Panc1 (cell line): Measurements from ENCODE around the gene TMEM207. TPM values are rescaled to one million over a fixed set of nuclear protein-coding genes. Genes with fewer than 3 reads are reported as not detected.

ENCODE experiments used
- ATAC-seq: fragments of 200-7000 bp; cut with Tn5 transposase; 2 replicates; pipeline ENCODE4 v1.9.1; 2020; ENCODE audit warnings: mild to moderate bottlenecking, moderate library complexity
- BruUV-seq: library from RNA; stranded (reverse); fragments of 400-500 nt; replicated peaks from 2 replicates; lab custom pipeline; 2021; lab: Mats Ljungman, UMichigan
- CTCF ChIA-PET: fragments of 300-600 bp; sonication (Branson Sonifier 250); formaldehyde crosslinking; loops from one replicate; lab custom pipeline; 2022; ENCODE audit warnings: antibody characterized with exemption; lab: Charles Lee
- POLR2A ChIA-PET: fragments of 300-600 bp; sonication (Branson Sonifier 250); formaldehyde crosslinking; loops from one replicate; lab custom pipeline; 2022; ENCODE audit warnings: antibody characterized with exemption; lab: Charles Lee
- DNase-seq: peaks from one replicate; pipeline ENCODE4 v3.0.0-alpha.2; 2010; ENCODE audit warnings: low read depth, low spot score
- H3K27ac ChIP-seq: 2 replicates; pipeline ENCODE4 v1.5.1; 2011; ENCODE audit warnings: mild to moderate bottlenecking, low read length, inconsistent platforms
- H3K27me3 ChIP-seq: fragments of 200-500 bp; sonication (Bioruptor generic); 2 replicates; pipeline ENCODE4 v1.6.0; 2014; ENCODE audit warnings: low read length, inconsistent platforms; ENCODE audit not compliant: control insufficient read depth, insufficient read depth
- H3K36me3 ChIP-seq: fragments of 200-500 bp; sonication (Bioruptor generic); 2 replicates; pipeline ENCODE4 v1.5.1; 2014; ENCODE audit warnings: inconsistent platforms, mild to moderate bottlenecking, low read length, moderate library complexity; ENCODE audit not compliant: control insufficient read depth, insufficient read depth
- H3K4me1 ChIP-seq: 2 replicates; pipeline ENCODE4 v1.5.1; 2011; ENCODE audit warnings: inconsistent platforms, mild to moderate bottlenecking, low read length, moderate library complexity; ENCODE audit not compliant: control insufficient read depth, insufficient read depth
- H3K4me3 ChIP-seq, 2 experiments: 2 replicates each; pipeline ENCODE4 v1.5.1; 2011 to 2012; ENCODE audit warnings: low read depth in 2 of 2, low read length in 2 of 2, mild to moderate bottlenecking in 2 of 2, inconsistent platforms in 1 of 2, moderate library complexity in 1 of 2
- H3K9me3 ChIP-seq: fragments of 200-500 bp; sonication (Bioruptor generic); 2 replicates; pipeline ENCODE4 v1.5.1; 2014; ENCODE audit warnings: low read depth, mild to moderate bottlenecking, inconsistent platforms, low read length, moderate library complexity; ENCODE audit not compliant: control insufficient read depth, insufficient read depth
- CTCF ChIP-seq: fragments of 450-650 bp; IDR thresholded peaks from 2 replicates; pipeline ENCODE4 v1.5.1; 2017; ENCODE audit warnings: mild to moderate bottlenecking
- POLR2AphosphoS5 ChIP-seq: IDR thresholded peaks from 2 replicates; pipeline ENCODE4 v1.6.1; 2012; ENCODE audit warnings: mild to moderate bottlenecking, low read depth, low read length, moderate library complexity
- REST ChIP-seq, 2 experiments: IDR thresholded peaks; 2 replicates each; pipeline ENCODE4 v1.6.1; 2011 to 2012; ENCODE audit warnings: low read depth in 2 of 2, control low read depth in 1 of 2, low read length in 1 of 2, mild to moderate bottlenecking in 1 of 2, moderate library complexity in 1 of 2; ENCODE audit not compliant: insufficient read depth in 1 of 2
- SIN3A ChIP-seq: IDR thresholded peaks from 2 replicates; pipeline ENCODE4 v1.6.1; 2012; ENCODE audit warnings: low read depth, mild to moderate bottlenecking, low read length, moderate library complexity, borderline replicate concordance; ENCODE audit not compliant: insufficient read depth
- TCF7L2 ChIP-seq: IDR thresholded peaks from 2 replicates; pipeline ENCODE4 v1.6.1; 2011; ENCODE audit warnings: mild to moderate bottlenecking, low read depth, low read length, inconsistent platforms
- in situ Hi-C: cut with HindIII; loops from 2 replicates; pipeline ENCODE4 v1.10.0; 2016; ENCODE audit warnings: low sequenced_read_pairs, low pct_unique_long_range_greater_than_20kb
- intact Hi-C: fragments of 100-400 bp; cut with micrococcal nuclease; formaldehyde crosslinking; loops from one replicate; pipeline ENCODE4 v1.10.0; 2022; ENCODE audit not compliant: unreplicated experiment
- total RNA-seq: library from RNA; stranded (reverse); gene quantifications from one replicate; pipeline ENCODE4 v1.2.1, GENCODE V29; 2021; ENCODE audit not compliant: unreplicated experiment

Gene TMEM207
- total RNA-seq, 1 experiment from 2014 or later = not detected

GRCh38 chr3:190388703-190389102 is 61.0 kb downstream of the TMEM207 start:
- no peak overlapping the region for H3K4me3 ChIP-seq
- no peak for DNase-seq
- H3K4me1 ChIP-seq = 0 out of 2 replicates have a peak, but pooled peaks cover 3% of the 10 kb centered on the region
- ChIA-PET POLR2A (no interaction called here), CTCF (no interaction called here)
- ATAC-seq = no peak
- BruUV-seq = no TSS peak
- in situ Hi-C loops (no loop called here), intact Hi-C loops (loop anchor here (10.0 kb wide), 1 partner anchor 306 kb away; no protein-coding TSS in a partner anchor)
- H3K27ac ChIP-seq = no peak overlapping the region; the same call in 1 of the 2 replicates
- H3K27me3 ChIP-seq = no peaks in the 10 kb centered on the region
- TF ChIP-seq POLR2AphosphoS5 (no peak), TCF7L2 (no peak), REST (IDR thresholded peaks at IDR 0.05; ENCODE audit: insufficient read depth in 1 of 2, low read depth in 2 of 2, low read length in 1 of 2) (no peak), CTCF (no peak), SIN3A (no peak)
- H3K9me3 ChIP-seq = no peaks in the 10 kb centered on the region
- H3K36me3 ChIP-seq = no peaks in the 10 kb centered on the region

GRCh38 chr3:190387578-190388213 is 62.0 kb downstream of the TMEM207 start, which contains the start of gene CLDN16:
Gene CLDN16 (plus strand): TSS chr3:190388163. CDS start chr3:190388330, 167 bp downstream.
- no TSS peak for BruUV-seq
- POLR2A ChIA-PET = interaction anchor here (0.6 kb wide), 1 partner anchor 52 kb away, joined by 3 read pairs; no protein-coding TSS in a partner anchor
- ATAC-seq (no peak), DNase-seq (no peak)
- Histone ChIP-seq H3K27me3 (no peaks in the 10 kb centered on the region), H3K27ac (peak within 1 kb of the TSS; percentile 39; the same call in 1 of the 2 replicates), H3K4me1 (0 out of 2 replicates have a peak, but pooled peaks cover 3% of the 10 kb centered on the region), H3K36me3 (no peaks in the 10 kb centered on the region), H3K9me3 (no peaks in the 10 kb centered on the region), H3K4me3 (no peak within 1 kb of the TSS)
- CTCF ChIA-PET = no interaction called here
- in situ Hi-C loops = no loop called here
- TF ChIP-seq TCF7L2 (no peak), REST (IDR thresholded peaks at IDR 0.05; ENCODE audit: insufficient read depth in 1 of 2, low read depth in 2 of 2, low read length in 1 of 2) (no peak), POLR2AphosphoS5 (no peak), CTCF (no peak)
- intact Hi-C loops = loop anchor here (10.0 kb wide), 1 partner anchor 307 kb away; no protein-coding TSS in a partner anchor
